CD4-positive, alpha-beta T cell treated with Interleukin-2 at 100 ng/mL for 4 hours (primary cell): ENCODE measurements around the gene CYS1.
"Not testable (repeated sequence)": the region's sequence is repeated elsewhere in the genome, so short reads cannot be mapped to it uniquely, and the experiment has no call there.

ENCODE experiments used
- DNase-seq: peaks from one replicate; pipeline ENCODE4 v3.0.0-alpha.2; 2020; ENCODE audit warnings: low spot score

Gene CYS1

GRCh38 chr2:10079870-10080535, at the start of gene CYS1:
Gene CYS1 (minus strand): TSS chr2:10080411. CDS start chr2:10080223, 188 bp downstream.
- DNase-seq, result no peak

GRCh38 chr2:10129490-10129889, 49.3 kb upstream of the CYS1 start:
- no peak for DNase-seq

- DNase-seq, result no peak
These were observed 48.2 kb upstream of the CYS1 start for GRCh38 chr2:10128420-10128819.

GRCh38 chr2:10126632-10127026, 46.4 kb upstream of the CYS1 start:
- DNase-seq, result no peak

GRCh38 chr2:10125842-10126631, 45.8 kb upstream of the CYS1 start:
- no peak for DNase-seq

- DNase-seq, result peak; percentile 83
These were observed 44.4 kb upstream of the CYS1 start for GRCh38 chr2:10124538-10125045.

- no peak for DNase-seq
These were observed 43.1 kb upstream of the CYS1 start for GRCh38 chr2:10123281-10123680.

GRCh38 chr2:10122500-10123280, 42.5 kb upstream of the CYS1 start, which contains the start of gene RRM2:
Gene RRM2 (plus strand): TSS chr2:10122739. CDS start chr2:10122799, 60 bp downstream.
- DNase-seq, result peak; percentile 91

GRCh38 chr2:10120877-10121574, 40.8 kb upstream of the CYS1 start:
- no peak for DNase-seq

GRCh38 chr2:10120158-10120876, 40.1 kb upstream of the CYS1 start:
- peak; percentile 85 for DNase-seq

- DNase-seq, result no peak
These were observed 39.5 kb upstream of the CYS1 start for GRCh38 chr2:10119601-10120157.

GRCh38 chr2:10119027-10119325, 38.8 kb upstream of the CYS1 start:
- no peak for DNase-seq

GRCh38 chr2:10109311-10109710, 29.1 kb upstream of the CYS1 start:
- DNase-seq, result no peak

GRCh38 chr2:10104906-10105305, 24.7 kb upstream of the CYS1 start:
- not testable (repeated sequence) for DNase-seq

GRCh38 chr2:10103179-10103578, 23.0 kb upstream of the CYS1 start:
- DNase-seq, result no peak

GRCh38 chr2:10101491-10101890, 21.3 kb upstream of the CYS1 start:
- DNase-seq, result no peak

- DNase-seq, result peak; percentile 23
These were observed 17.3 kb upstream of the CYS1 start for GRCh38 chr2:10097352-10098148.

GRCh38 chr2:10096641-10097040, 16.4 kb upstream of the CYS1 start:
- no peak for DNase-seq

- DNase-seq, result no peak
These were observed 15.0 kb upstream of the CYS1 start for GRCh38 chr2:10095175-10095574.

- no peak for DNase-seq
These were observed 14.1 kb upstream of the CYS1 start for GRCh38 chr2:10094271-10094814.
